ENCODE data around the gene FLAD1.

FLAD1 gene

DNA sequence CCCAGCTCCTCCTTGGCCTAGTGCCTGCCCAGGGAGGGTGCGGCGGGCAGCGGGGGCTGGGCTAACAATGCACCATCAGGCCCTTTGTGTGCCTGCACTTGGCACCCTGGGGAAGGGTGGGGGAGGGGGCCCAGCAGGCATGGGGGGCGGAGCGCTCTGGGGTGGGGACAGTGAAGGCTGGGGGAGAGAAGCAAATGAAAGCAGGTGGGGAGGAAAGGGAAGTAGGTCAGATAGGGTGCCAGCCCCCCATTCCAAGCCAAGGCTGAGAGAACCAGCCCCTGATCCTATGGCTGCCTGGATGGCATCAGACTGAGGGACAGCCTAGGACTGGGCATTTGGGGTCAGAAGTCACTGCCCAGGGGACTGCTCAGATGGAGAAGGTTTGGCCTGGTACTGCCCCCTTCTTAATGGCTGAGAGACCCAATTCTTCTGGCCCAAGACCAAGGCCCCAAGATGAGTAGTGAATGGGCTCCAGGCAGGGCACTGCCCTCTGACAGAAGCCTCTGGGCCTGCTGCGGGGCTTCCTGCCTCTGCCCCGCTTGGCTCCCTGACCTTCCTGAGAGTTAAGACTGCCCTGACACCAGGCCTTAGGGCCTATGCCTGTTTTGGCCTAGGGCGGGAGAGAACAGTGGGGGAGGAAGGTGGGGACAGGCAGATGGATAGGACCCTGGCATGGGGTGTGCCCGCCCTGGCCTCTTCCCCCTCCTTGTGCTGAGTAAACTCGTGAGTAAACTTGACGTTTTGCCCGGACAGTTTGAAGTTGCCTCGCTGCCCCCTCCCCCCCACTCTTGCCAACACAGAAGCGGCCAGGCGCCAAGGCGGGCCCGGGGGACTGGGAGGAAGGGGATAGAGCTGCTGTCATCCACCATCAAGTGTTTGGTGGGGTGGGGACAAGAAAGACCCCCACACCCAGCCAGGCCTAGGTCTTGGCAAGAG is 22.2 kb downstream of the FLAD1 start:
- DNase-seq: peak in 1 of 2 experiments; percentile 31

GRCh38 chr1:155006601-155007101 is 23.5 kb downstream of the FLAD1 start:
- DNase-seq: peak; percentile 87 to 89

- no peak for DNase-seq
Observed at GRCh38 chr1:155007251-155007828, 24.2 kb downstream of the FLAD1 start.

GRCh38 chr1:155008015-155008941 is 25.1 kb downstream of the FLAD1 start:
- DNase-seq: peak; percentile 53 to 59

DNA sequence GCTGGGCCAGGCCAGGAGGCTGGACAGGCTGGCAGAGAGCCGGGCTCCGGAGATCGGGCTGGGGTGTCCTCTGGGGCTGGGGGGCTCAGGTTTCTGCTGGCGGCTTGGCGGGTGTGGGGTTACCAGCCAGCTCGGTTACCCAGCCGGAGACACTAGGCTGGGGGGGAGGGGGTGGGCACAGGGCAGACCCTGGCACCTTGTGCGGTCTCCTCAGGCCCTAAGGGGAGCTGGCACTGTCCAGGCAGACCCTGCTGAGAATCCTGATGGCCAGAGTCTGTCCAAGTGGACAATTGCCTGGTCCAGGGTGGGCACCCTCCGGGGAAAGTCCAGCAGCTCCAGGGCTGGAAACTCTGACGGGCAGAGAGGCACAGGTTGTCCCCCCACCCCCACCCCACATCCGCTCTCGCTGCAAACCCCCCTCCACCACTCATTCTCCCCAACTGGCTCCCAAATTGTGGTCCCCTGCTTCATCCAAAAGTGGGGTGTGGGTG is 26.1 kb downstream of the FLAD1 start:
- DNase-seq: no peak

DNA sequence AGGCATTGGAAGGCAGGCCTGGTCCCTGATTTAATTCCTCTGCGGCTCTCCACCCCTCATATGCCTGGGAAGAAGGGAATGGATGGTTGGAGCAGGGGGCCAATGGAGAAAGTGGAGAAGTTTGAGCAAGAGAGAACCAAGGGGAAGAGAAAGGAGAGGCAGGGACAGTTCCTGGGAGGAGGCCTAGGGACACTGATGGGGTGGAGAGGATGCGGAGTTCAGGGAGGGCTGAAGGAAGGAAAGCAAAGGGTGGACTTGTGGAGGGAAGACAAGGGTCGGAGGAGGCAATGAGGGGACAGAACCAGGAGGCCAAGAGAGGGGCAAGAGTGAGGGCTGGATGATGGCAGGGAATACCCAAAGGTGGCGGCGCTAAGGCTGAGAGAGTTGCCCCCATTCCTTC is 26.6 kb downstream of the FLAD1 start:
- no peak for DNase-seq

DNA sequence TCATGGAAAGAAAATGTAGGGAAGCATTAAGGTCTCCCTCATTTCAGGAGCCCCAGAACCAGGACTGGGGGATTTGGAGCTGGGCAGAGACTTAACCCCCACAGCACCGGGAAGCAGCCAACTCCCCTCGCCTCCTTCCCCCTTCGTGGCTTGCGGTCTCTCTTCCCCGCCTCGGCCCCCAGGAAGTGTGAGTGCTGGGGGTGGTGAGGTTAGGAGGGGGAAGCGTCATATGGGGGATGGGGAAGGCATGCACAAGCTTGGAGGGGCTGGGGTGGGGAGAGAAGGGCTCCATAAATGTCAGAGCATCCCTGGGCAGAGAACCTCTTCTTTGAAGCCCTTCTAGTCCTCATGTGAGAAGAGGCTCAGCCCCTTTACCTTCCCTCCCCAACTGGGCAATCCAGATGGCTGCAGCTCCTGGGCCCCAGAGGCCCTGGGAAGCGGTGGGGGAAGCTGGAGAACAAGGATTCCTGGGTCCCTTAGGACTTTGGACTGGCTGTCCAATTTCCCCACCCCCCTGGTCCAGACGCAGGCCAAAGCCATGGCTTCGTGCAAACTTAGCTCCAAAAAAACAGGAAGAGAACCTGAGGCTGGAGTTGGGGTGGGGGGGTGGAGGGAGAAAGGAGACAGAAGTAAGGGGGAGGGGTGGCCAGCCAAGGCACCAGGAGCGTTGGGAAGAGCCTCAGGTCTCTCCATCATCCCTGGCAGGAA is 27.2 kb downstream of the FLAD1 start:
- peak in 1 of 2 experiments; percentile 8 for DNase-seq

DNA sequence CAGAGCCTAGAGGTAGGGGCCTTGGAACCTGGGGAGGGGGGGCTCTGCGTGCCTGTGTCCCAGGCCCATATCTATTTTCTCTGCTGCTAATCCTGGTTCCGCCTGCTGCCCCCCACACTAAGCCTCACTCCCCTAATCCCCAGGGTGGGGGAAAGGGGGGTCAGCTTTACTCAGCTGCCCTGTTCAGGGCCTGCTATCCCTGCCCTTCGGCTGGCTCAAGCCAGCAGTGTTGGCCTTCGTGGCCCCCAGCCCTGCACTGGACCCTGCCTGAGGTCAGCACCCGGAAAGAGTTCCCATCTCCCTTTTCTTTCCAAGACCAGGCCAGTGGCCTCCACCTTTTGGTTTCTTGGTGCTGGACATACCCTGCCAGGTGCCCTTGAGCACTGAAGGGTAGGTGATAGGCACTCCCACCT is 27.9 kb downstream of the FLAD1 start:
- no peak for DNase-seq

GRCh38 chr1:155011437-155012025 is 28.4 kb downstream of the FLAD1 start:
- DNase-seq: no peak

DNA sequence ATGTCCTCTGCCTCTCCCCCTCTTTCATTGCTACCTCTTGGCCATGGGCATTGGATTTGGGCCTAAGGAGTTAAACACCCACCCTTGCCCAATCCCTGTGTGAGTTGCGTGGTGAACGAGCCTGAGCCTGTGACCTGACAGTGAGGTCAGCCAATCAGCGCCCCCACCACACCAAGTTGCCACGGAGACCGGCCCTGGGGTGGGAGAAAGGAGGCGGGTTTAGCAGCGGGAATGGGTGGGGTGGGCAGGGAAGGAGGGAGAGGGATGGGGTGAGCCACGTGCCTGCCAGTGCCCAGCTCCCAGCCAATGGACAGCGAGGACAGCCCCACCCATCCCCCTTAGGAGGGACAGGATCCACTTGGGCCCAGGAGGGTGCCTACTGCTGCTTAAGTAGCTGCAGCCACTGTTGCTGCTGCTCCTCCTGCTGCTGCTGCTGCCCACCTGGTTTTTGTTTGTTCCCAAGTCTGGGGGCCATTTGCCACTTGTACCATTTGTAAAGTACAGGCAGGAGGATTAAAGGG is 28.9 kb downstream of the FLAD1 start:
- no peak for DNase-seq

- peak in 1 of 2 experiments; percentile 31 for DNase-seq
Observed at GRCh38 chr1:155012776-155013602, 29.8 kb downstream of the FLAD1 start.

DNA sequence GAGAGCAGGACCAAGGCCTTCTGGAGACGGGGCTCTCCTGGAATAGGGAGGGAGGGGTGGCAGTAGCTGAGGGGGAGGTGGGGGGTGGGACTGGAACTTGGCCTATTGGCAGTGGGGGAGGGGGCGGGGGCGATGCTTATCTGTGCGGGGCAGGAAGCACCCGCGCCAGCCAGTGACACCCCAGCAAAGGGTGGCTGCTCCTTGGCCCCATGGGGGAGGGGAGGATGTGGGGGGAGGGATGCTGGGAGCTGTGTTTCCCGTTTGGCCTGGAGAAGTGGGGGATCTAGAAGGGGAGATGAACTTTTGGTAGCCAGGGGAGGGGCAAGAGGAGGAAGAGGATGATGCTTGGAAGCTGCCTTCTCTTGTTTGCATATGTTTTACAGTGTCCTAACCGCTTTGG is 30.5 kb downstream of the FLAD1 start:
- no peak for DNase-seq

DNA sequence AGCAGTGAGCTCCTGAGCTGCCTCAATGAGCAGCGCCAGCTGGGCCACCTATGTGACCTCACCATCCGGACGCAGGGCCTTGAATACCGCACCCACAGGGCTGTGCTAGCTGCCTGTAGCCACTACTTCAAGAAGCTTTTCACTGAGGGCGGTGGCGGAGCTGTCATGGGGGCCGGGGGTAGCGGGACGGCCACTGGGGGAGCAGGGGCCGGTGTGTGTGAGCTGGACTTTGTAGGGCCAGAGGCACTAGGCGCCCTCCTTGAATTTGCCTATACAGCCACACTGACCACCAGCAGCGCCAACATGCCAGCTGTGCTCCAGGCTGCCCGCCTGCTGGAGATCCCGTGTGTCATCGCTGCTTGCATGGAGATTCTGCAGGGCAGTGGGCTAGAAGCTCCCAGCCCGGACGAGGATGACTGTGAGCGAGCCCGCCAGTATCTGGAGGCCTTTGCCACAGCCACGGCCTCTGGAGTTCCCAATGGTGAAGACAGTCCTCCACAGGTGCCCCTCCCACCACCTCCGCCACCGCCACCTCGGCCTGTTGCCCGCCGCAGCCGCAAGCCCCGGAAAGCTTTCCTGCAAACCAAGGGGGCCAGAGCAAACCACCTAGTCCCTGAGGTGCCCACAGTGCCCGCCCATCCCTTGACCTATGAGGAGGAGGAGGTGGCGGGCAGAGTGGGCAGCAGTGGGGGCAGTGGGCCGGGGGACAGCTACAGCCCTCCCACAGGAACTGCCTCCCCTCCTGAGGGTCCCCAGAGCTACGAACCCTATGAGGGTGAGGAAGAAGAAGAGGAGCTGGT is 31.8 kb downstream of the FLAD1 start:
- DNase-seq: no peak

GRCh38 chr1:155015527-155016230 is 32.5 kb downstream of the FLAD1 start:
- no peak for DNase-seq

DNA sequence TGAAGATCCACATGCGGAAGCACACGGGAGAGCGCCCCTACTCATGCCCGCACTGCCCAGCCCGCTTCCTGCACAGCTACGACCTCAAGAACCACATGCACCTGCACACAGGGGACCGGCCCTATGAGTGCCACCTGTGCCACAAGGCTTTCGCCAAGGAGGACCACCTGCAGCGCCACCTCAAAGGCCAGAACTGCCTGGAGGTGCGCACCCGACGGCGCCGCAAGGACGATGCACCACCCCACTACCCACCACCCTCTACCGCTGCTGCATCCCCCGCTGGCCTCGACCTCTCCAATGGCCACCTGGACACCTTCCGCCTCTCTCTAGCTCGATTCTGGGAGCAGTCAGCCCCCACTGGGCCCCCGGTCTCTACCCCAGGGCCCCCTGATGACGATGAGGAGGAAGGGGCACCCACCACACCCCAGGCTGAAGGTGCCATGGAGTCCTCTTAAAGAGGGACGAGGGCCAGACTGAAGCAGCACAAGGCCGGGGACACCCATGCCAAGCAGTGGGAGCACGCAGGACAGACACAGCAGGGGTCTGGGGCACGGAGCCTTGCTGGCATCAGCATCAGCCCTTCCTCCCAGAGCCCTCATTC is 33.2 kb downstream of the FLAD1 start:
- no peak for DNase-seq

DNA sequence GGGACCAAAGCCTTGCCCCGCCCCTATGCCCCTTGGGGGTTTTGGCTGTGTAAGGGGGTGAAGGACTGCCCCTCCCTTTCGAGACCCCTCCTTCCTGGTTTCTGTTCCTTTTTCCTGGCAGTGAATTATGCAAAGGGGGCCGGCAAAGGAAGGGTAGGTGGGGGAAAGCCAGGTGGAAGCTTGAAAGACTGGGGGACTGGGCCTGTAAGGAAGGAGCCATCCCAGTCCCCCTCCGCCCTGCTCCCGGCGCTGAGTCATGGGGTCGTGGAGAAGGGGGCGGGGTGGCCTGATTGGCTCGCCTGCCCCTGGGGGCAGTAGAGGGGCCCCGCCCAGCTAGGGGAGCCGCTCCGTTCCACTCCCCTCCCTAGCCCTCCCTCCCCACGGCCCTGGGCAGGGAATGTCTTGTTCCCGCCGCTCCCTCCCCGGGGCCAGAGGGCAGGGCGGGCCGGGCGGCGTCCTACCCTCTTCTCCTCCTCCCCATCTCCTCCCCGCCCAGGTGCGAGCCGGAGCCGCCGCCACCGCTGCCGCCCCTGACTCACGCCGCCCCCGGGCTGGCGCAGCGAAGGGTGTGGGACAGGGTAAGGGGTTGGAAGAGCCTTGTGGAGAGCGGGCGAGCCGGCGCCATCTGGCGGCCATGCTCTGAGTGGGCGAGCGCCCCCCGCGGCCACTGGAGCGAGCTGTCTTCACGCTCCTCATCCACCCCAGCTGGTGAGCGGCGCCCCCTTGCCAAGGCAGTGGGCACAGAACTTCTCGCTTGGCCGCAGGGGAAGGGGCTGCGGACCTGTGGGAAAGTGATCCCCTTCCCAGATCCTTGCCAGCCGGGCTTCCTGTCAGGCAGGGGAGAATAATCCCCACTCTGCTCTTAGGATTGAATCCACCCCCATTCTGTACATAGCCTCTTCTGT is 34.1 kb downstream of the FLAD1 start:
- peak; percentile 69 to 70 for DNase-seq

DNA sequence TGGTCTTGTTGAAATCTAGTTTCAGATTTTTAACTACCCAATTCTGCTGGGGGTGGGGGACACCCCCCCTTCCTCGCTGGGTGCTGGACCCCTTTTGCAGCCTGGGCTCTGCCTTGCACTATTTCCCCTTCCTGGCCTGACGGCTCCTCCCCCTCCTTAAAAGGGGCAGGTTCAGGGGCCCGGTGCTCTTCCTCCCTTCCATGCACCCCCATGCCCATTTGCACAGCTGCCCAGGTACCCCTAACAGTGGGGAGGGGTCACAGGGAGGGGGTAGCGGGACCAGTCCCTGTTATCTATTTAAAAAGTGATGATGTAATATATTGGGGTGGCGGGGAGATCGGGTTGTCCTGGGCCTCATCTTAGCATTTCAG is 34.8 kb downstream of the FLAD1 start:
- no peak for DNase-seq
